ENCODE data around the gene TNKS1BP1. TPM values are rescaled to one million over a fixed set of nuclear protein-coding genes. Genes with fewer than 3 reads are reported as not detected.

TNKS1BP1 gene
- total RNA-seq, 1 experiment from 2014 or later, result 94.6 TPM

DNA sequence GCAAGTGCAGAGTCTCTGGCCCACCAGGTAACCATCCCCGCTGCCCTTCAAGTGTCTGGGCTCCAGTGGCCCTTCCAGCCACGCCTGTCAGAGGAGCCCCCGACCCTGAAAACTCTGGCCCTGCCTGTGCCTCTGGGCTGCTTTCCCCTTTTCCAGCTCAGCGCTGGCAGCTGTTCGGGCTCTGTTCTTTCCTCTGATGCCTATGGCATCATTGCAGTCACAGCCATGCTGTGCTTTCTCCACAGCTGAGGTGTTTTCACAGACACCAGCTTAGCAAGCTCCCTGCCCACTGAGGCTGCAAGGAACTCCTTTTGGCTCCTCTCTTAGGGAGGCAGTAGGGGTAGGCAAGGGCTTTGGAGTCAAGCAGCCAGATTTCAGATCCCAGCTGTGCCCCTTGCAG is 34.6 kb upstream of the TNKS1BP1 start:
- H3K36me3 ChIP-seq (ENCODE audit: control insufficient read depth, insufficient read depth, low read length), result no peaks in the 10 kb centered on the region
- POLR2A ChIA-PET, result no interaction called here
- TF ChIP-seq SIN3A (IDR thresholded peaks at IDR 0.05; ENCODE audit: borderline replicate concordance, insufficient read depth, low read depth, low read length) (no peak), POLR2AphosphoS5 (IDR thresholded peaks at IDR 0.05; ENCODE audit: low read depth, low read length) (no peak), TCF7L2 (IDR thresholded peaks at IDR 0.05; ENCODE audit: low read depth, low read length) (no peak)
- TF ChIP-seq, protein P1, sequence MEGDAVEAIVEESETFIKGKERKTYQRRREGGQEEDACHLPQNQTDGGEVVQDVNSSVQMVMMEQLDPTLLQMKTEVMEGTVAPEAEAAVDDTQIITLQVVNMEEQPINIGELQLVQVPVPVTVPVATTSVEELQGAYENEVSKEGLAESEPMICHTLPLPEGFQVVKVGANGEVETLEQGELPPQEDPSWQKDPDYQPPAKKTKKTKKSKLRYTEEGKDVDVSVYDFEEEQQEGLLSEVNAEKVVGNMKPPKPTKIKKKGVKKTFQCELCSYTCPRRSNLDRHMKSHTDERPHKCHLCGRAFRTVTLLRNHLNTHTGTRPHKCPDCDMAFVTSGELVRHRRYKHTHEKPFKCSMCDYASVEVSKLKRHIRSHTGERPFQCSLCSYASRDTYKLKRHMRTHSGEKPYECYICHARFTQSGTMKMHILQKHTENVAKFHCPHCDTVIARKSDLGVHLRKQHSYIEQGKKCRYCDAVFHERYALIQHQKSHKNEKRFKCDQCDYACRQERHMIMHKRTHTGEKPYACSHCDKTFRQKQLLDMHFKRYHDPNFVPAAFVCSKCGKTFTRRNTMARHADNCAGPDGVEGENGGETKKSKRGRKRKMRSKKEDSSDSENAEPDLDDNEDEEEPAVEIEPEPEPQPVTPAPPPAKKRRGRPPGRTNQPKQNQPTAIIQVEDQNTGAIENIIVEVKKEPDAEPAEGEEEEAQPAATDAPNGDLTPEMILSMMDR (IDR thresholded peaks at IDR 0.05), result no peak
- TF ChIP-seq, protein P2, sequence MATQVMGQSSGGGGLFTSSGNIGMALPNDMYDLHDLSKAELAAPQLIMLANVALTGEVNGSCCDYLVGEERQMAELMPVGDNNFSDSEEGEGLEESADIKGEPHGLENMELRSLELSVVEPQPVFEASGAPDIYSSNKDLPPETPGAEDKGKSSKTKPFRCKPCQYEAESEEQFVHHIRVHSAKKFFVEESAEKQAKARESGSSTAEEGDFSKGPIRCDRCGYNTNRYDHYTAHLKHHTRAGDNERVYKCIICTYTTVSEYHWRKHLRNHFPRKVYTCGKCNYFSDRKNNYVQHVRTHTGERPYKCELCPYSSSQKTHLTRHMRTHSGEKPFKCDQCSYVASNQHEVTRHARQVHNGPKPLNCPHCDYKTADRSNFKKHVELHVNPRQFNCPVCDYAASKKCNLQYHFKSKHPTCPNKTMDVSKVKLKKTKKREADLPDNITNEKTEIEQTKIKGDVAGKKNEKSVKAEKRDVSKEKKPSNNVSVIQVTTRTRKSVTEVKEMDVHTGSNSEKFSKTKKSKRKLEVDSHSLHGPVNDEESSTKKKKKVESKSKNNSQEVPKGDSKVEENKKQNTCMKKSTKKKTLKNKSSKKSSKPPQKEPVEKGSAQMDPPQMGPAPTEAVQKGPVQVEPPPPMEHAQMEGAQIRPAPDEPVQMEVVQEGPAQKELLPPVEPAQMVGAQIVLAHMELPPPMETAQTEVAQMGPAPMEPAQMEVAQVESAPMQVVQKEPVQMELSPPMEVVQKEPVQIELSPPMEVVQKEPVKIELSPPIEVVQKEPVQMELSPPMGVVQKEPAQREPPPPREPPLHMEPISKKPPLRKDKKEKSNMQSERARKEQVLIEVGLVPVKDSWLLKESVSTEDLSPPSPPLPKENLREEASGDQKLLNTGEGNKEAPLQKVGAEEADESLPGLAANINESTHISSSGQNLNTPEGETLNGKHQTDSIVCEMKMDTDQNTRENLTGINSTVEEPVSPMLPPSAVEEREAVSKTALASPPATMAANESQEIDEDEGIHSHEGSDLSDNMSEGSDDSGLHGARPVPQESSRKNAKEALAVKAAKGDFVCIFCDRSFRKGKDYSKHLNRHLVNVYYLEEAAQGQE (IDR thresholded peaks at IDR 0.05; ENCODE audit: insufficient read depth in 1 of 2, low read depth in 2 of 2, low read length in 1 of 2), result no peak
- H3K4me1 ChIP-seq (ENCODE audit: control insufficient read depth, insufficient read depth, low read length), result 0 out of 2 replicates have a peak, but pooled peaks cover 7% of the 10 kb centered on the region
- H3K27me3 ChIP-seq (ENCODE audit: control insufficient read depth, insufficient read depth, low read length), result no peaks in the 10 kb centered on the region; the same call in 1 of the 2 replicates
- intact Hi-C loops (cut with micrococcal nuclease; ENCODE audit: unreplicated experiment) (no loop called here), in situ Hi-C loops (cut with HindIII; ENCODE audit: low pct_unique_long_range_greater_than_20kb, low sequenced_read_pairs) (no loop called here)
- no peak overlapping the region for H3K4me3 ChIP-seq (ENCODE audit: low read depth in 2 of 2, low read length in 2 of 2)
- CTCF ChIA-PET, result no interaction called here
- ATAC-seq (no peak), DNase-seq (ENCODE audit: low read depth, low spot score) (no peak)
- H3K27ac ChIP-seq (ENCODE audit: low read length), result no peak overlapping the region
- no peaks in the 10 kb centered on the region for H3K9me3 ChIP-seq (ENCODE audit: control insufficient read depth, insufficient read depth, low read depth, low read length)
- BruUV-seq (replicated peaks), result no TSS peak

DNA sequence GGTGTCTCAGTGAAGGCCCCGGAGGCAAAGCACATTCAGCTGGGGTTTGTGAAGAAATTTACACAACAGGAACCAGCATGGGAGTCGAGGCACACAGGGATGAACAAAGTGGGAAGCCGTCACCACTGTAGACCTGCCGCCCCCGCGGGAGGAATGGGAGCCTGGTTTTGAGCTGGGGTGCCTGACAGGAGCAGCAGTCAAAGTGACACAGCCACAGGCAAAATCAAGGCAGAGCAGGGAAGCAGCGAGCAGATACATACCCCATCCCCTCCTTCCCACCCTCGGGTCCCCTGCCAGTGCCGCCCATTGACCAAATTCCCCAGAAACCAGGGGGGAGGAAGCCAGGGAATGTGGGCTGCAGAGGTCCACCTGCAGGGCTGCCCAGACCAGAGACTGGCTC is 34.2 kb upstream of the TNKS1BP1 start:
- CTCF ChIA-PET, result no interaction called here
- POLR2A ChIA-PET, result no interaction called here
- Histone ChIP-seq H3K4me1 (ENCODE audit: control insufficient read depth, insufficient read depth, low read length) (0 out of 2 replicates have a peak, but pooled peaks cover 7% of the 10 kb centered on the region), H3K36me3 (ENCODE audit: control insufficient read depth, insufficient read depth, low read length) (no peaks in the 10 kb centered on the region), H3K4me3 (ENCODE audit: low read depth in 2 of 2, low read length in 2 of 2) (no peak overlapping the region), H3K9me3 (ENCODE audit: control insufficient read depth, insufficient read depth, low read depth, low read length) (no peaks in the 10 kb centered on the region), H3K27me3 (ENCODE audit: control insufficient read depth, insufficient read depth, low read length) (no peaks in the 10 kb centered on the region; the same call in 1 of the 2 replicates), H3K27ac (ENCODE audit: low read length) (no peak overlapping the region)
- 0 out of 2 replicates have a peak, but pooled peaks have one; percentile 18 for ATAC-seq
- BruUV-seq (replicated peaks), result no TSS peak
- in situ Hi-C loops (cut with HindIII; ENCODE audit: low pct_unique_long_range_greater_than_20kb, low sequenced_read_pairs) (no loop called here), intact Hi-C loops (cut with micrococcal nuclease; ENCODE audit: unreplicated experiment) (no loop called here)
- DNase-seq (ENCODE audit: low read depth, low spot score), result no peak
- TF ChIP-seq, protein P1 (IDR thresholded peaks at IDR 0.05), result no peak
- no peak for TF ChIP-seq TCF7L2 (IDR thresholded peaks at IDR 0.05; ENCODE audit: low read depth, low read length)
- TF ChIP-seq, protein P2 (IDR thresholded peaks at IDR 0.05; ENCODE audit: insufficient read depth in 1 of 2, low read depth in 2 of 2, low read length in 1 of 2), result no peak
- no peak for TF ChIP-seq POLR2AphosphoS5 (IDR thresholded peaks at IDR 0.05; ENCODE audit: low read depth, low read length)
- TF ChIP-seq SIN3A (IDR thresholded peaks at IDR 0.05; ENCODE audit: borderline replicate concordance, insufficient read depth, low read depth, low read length), result no peak
